Glomerular visceral epithelial cell (primary cell): ENCODE measurements around the gene RAP1GDS1.
"Not testable (repeated sequence)": the region's sequence is repeated elsewhere in the genome, so short reads cannot be mapped to it uniquely, and the experiment has no call there.

ENCODE experiments used
- DNase-seq: peaks from one replicate; pipeline ENCODE4 v3.0.0-alpha.2; 2016; ENCODE audit errors: extremely low spot score

RAP1GDS1 gene

DNA sequence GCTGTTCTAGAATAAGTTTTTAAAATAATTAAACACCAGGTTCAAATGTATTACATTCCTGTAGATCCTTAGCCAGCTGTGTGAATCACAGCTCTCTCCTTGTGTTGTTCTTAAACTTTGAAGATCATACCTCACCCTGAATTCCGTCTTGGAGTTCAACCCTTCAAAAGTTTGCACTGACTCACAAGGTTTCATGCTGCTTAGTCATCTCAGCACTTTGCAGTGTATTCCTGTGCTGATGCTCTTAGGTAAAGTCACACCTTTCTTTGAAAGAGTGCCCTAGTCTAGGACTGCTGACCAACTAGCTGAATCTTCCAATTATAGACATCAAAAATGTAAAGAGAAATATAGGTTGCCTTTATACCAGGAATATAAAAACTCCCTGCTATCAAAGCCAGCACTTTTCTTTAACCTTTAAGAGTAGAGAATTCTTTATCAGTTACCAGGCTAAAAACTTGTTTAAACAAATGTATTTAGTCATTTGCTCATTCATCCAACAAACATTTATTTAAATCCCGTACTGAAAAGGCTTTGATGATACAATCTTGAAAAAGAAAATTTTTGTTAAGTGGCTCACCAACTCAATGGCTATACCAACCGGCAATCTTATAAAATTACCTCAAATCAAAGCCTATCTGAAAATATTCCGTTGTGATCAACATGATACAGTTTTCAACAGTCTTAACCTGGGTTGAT is 169.7 kb downstream of the RAP1GDS1 start:
- peak; percentile 77 for DNase-seq

DNA sequence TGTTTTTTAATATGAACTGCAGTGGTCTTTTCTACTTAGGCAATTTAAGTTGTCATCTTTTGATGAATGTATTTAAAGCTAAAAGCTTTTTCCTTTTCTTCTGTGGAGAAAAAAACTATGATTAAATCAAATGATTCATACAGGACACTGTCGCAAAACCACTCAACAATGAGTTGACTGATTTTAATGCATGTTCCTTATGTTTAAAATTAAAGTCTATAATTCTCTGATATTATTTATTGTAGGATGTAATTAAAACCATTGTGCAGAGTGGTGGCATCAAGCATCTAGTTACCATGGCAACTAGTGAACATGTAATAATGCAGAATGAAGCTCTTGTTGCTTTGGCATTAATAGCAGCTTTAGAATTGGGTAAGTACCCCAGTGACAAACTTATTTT is 172.5 kb downstream of the RAP1GDS1 start:
- DNase-seq = no peak

DNA sequence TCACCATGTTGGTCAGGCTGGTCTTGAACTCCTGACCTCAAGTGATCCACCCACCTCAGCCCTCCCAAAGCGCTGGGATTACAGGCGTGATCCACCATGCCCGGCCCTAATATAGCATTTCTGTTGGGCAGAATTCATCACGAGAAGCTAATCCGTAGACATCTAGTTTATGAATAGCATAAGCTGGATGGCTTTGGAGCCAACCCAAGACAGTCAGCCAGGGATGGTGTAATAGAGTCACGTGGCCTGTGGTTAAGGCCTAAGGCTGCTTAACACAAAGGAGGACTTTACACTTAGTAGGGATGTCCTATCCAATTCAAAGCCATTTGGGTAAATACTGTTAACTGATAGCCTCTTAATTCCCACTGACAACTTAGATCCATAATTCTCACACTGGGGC is 173.6 kb downstream of the RAP1GDS1 start:
- DNase-seq = no peak

GRCh38 chr4:98444371-98444770 is 183.2 kb downstream of the RAP1GDS1 start:
- no peak for DNase-seq

DNA sequence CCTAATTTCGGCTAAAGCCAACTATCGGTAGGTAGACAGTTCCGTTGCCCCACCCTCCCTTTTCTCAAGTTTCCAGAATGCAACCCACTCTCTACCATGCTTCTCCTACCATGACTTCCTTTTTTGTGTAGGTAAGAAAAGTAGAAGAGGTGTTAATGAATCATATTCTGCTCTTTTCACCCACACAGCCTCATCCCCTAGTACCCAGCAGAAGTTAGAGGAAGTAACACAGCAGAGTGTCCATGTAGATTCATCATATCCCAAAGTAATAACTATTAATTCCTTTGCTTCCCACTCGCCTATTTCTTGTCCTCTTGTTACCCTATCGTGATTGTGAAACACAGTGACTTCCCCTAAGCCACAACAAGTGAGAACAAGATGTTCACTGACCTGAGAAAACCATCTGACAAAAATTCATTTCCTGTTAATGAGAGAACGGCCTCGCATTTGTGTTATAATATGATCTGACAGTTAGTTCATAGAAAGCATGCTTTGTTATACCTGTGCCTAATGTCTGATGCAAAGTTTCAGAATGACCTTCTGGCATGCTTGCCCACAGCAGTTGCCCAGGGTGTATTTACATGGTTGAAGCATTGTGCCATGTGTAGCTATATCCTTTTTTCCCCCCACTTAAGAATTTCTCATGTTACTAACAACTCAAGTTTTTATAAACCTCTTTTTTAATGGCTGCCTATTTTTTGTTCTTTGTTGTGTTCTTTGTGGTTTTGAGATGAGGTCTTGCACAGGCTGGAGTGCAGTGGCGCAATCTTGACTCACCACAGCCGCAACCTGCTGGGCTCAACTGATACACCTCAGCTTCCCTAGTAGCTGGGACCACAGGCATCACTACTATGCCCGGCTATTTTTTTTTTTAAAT is 185.6 kb downstream of the RAP1GDS1 start:
- DNase-seq = peak; percentile 88

DNA sequence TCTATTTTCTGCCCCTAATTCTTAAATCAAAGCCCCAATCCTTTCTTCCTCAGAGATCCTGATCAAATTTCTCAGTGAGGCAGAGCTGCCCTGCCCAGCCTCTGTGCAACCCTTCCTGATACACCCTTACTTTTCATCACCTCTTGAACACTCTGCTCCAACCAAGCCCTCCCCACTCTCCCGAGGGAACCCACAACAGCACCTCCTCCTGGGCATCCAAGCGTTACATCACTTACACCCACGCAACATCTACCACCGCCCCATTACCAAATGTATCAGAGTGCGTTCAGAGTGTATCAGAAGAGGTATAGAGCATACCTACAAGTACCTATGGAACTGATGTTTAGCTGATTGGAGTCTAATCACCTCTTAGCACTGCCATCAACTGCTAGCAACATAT is 186.5 kb downstream of the RAP1GDS1 start:
- DNase-seq = no peak

DNA sequence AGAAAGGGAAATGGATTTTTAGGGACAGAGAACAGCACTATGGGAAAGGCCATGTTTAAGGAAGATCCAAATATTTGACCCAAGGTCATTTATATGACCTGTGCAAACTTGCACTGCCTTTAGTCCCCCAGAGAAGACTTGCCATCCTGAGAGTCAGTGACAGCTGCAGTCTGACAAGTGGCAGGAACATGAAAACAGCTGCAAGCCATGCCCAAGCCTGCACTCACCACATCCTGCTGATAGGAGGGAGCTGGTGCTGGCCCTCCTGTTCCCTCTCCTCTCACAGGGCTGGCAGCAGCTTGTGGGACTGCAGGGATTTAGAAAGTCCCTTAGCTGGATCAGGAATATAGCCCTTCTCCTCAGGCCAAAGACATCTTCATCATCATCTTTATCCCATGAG is 187.7 kb downstream of the RAP1GDS1 start:
- DNase-seq = no peak

DNA sequence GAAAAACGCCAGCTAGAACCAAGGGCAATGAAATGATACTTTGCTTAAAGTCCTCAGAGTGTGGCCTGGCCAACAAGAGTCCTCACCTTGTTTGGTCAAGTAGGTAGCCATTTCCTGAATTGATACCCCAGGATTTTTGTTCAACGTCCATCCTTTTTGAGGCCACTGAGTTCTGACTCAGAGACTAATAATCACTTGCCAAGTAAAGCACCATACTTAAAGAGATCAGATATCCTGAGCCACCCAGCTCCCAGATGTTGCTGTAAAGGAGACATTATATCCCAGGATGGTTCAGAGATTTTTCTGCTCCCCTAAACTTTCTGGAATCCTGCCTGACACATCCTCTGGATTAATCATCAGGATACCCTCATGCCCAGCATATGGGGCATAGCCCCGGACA is 190.9 kb downstream of the RAP1GDS1 start:
- no peak for DNase-seq

DNA sequence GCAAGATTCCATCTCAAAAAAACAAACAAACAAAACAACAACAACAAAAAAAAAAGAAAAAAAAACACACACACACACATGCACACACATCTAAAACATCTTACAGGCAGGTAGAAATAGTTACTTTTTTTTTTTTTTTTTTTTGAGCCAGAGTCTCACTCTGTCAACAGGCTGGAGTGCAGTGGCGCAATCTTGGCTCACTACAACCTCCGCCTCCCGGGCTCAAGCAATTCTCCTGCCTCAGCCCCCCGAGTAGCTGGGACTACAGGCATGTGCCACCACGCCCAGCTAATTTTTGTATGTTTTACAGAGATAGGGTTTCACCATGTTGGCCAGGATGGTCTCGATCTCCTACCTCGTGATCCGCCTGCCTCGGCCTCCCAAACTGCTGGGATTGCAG is 196.2 kb downstream of the RAP1GDS1 start:
- DNase-seq = not testable (repeated sequence)

DNA sequence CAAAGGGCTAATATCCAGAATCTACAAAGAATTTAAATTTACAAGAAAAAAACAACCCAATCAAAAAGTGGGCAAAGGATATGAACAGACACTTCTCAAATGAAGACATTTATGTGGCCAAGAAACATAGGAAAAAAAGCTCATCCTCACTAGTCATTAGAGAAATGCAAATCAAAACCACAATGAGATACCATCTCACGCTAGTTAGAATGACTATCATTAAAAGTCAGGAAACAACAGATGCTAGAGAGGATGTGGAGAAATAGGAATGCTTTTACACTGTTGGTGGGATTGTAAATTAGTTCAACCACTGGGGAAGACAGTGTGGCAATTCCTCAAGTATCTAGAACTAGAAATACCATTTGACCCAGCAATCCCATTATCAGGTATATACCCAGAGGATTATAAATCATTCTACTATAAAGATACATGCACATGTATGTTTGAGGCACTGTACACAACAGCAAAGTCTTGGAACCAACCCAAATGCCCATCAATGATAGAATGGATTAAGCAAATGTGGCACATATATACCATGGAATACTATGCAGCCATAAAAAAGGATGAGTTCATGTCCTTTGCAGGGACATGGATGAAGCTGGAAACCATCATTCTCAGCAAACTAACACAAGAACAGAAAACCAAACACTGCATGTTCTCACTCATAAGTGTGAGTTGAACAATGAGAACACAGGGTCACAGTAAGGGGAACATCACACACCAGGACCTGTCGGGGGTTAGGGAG is 200.1 kb downstream of the RAP1GDS1 start:
- not testable (repeated sequence) for DNase-seq

GRCh38 chr4:98462487-98462886 is 201.3 kb downstream of the RAP1GDS1 start:
- DNase-seq = no peak

- no peak for DNase-seq
Measured at GRCh38 chr4:98466868-98467599, 205.8 kb downstream of the RAP1GDS1 start.

DNA sequence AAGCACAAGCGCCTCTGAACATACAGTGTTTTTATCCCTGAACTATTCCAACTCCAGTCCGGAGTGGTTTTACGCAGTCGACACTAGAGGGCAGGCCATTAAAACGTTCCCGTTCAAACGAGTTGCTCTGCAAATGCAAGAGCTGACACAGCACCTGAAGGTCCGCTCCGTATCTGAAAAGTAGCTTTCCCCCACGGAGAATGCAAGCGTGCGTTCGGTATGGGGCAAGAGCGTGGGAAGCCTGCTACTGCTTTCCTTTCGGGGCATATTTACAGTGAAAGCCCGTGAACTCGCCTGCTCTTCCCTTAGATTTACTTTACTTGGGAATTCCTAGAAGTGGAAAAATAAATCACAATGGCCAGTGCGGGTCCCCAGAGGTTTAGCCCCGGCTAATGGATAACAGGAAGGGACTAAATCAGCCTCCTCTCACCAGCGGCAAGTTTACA is 206.5 kb downstream of the RAP1GDS1 start:
- peak; percentile 86 for DNase-seq

- DNase-seq = no peak
Measured at GRCh38 chr4:98468709-98469108, 207.5 kb downstream of the RAP1GDS1 start.

GRCh38 chr4:98469771-98470170 is 208.6 kb downstream of the RAP1GDS1 start:
- no peak for DNase-seq

GRCh38 chr4:98470366-98470765 is 209.2 kb downstream of the RAP1GDS1 start:
- no peak for DNase-seq

GRCh38 chr4:98470831-98471230 is 209.6 kb downstream of the RAP1GDS1 start:
- peak; percentile 93 for DNase-seq

DNA sequence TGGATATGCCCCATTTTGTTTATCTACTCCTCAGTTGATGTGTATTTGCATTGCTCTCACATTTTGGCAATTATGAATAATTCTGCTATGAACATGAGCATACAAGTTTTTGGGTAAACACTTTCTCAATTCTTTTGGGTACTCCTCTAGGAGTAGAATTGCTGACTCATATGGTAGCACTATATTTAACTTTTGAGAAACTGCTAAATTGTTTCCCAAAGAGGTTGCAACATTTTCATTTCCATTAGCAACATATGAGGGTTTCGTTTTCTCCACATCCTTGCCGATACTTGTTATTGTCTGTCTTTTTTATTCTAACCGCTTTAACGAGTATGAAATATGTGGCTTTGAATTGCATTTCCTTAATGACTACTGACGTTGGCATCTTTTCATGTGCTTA is 211.9 kb downstream of the RAP1GDS1 start:
- no peak for DNase-seq

DNA sequence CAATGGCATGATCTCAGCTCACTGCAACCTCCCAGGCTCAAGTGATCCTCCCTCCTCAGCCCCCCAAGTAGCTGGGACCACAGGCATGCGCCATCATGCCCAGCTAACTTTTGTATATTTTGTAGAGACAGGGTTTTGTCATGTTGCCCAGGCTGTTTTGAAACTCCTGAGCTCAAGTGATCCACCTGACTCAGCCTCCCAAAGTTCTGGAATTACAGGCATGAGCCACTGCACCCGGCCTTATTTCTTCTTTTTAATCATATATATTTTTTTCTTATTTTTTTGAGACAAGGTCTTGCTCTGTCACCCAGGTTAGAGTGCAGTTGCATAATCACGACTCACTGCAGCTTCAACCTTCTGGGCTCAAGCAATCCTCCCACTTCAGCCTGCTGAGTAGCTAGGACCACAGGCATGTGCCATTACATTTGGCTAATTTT is 213.2 kb downstream of the RAP1GDS1 start:
- peak; percentile 83 for DNase-seq

- DNase-seq = no peak
Measured at GRCh38 chr4:98476891-98477290, 215.7 kb downstream of the RAP1GDS1 start.

DNA sequence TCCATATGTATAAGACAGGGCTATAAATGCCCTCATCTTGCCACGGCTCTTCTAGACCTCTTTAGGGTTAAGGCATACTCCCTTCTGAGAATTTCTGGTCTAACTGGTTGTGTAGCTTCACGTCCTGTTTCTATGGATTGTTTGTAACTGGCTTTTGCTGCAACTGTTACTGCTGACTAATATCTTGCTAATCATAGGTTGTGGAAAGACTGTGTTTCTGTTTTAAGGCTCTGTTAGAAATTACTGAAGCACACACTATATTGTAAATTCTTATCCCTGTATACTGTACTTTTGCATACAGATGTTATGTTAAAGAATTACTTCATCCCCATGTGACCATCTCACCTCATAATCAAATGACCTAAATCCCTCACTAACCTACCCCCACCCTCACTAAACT is 218.4 kb downstream of the RAP1GDS1 start:
- not testable (repeated sequence) for DNase-seq

DNA sequence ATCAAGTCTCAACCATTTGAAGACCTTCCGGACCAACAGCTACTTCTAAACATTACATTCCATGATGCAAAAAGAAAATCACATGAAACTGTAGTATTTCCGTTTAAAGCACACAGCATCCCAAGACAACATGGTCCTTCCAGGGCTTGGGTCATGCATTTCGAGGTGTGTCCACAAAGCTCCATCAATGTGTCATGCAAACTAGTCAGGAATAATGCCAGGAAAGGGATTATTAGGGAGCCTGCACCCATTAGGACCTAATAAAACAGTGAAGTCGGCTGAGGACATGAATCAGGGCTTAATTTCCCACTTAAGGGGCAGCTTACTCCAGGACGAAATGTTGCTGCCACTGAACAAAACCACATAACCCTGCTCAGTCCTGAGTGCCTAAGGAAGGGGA is 219.4 kb downstream of the RAP1GDS1 start:
- no peak for DNase-seq
